HepG2 (cell line): ENCODE data around the gene TTF2. TPM values are rescaled to one million over a fixed set of nuclear protein-coding genes. Genes with fewer than 3 reads are reported as not detected.

Experiments used
- ADNP ChIP-seq: sonication (generic); formaldehyde crosslinking; IDR thresholded peaks from 2 replicates; pipeline ENCODE4 v1.4.0; 2020; ENCODE audit warnings: missing genetic modification reagents
- BORCS8-MEF2B ChIP-seq: sonication (generic); formaldehyde crosslinking; IDR thresholded peaks from 2 replicates; pipeline ENCODE4 v1.8.0; 2022; ENCODE audit warnings: mild to moderate bottlenecking, missing genetic modification reagents
- CREM ChIP-seq, 2 experiments: sonication (generic) in 1 of 2; formaldehyde crosslinking in 1 of 2; IDR thresholded peaks; 2 replicates each; pipeline versions ENCODE4 v1.4.0 to v1.6.1; 2016 to 2020; ENCODE audit warnings: antibody characterized with exemption in 1 of 2, mild to moderate bottlenecking in 1 of 2, missing genetic modification reagents in 1 of 2
- E2F1 ChIP-seq: sonication (generic); formaldehyde crosslinking; IDR thresholded peaks from 2 replicates; pipeline ENCODE4 v1.5.0; 2020; ENCODE audit warnings: missing genetic modification reagents
- GABPA ChIP-seq, 2 experiments: IDR thresholded peaks; 2 replicates each; pipeline ENCODE4 v1.6.1; 2011 to 2016; ENCODE audit warnings: low read depth in 2 of 2, low read length in 1 of 2, missing biosample characterization in 1 of 2, missing genetic modification characterization in 1 of 2
- GATAD2A ChIP-seq: IDR thresholded peaks from 2 replicates; pipeline ENCODE4 v1.6.1; 2016
- GTF3A ChIP-seq: sonication (generic); formaldehyde crosslinking; conservative IDR thresholded peaks from 2 replicates; pipeline ENCODE4 v1.4.0; 2020; ENCODE audit warnings: mild to moderate bottlenecking, missing genetic modification reagents
- MXD3 ChIP-seq: IDR thresholded peaks from 2 replicates; pipeline ENCODE4 v1.6.1; 2016; ENCODE audit warnings: mild to moderate bottlenecking, missing biosample characterization, missing genetic modification reagents
- PCBP1 ChIP-seq: fragments of 200-400 bp; formaldehyde crosslinking; IDR thresholded peaks from 2 replicates; pipeline ENCODE4 v1.6.1; 2017; ENCODE audit warnings: mild to moderate bottlenecking, low read depth, low read length, borderline replicate concordance
- SAP130 ChIP-seq: IDR thresholded peaks from 2 replicates; pipeline ENCODE4 v1.6.1; 2016; ENCODE audit warnings: low read depth
- TFDP2 ChIP-seq: sonication (generic); formaldehyde crosslinking; IDR thresholded peaks from 2 replicates; pipeline ENCODE4 v1.4.0; 2020; ENCODE audit warnings: missing genetic modification reagents
- ZFP1 ChIP-seq: IDR thresholded peaks from 2 replicates; pipeline ENCODE4 v1.6.1; 2016
- ZNF160 ChIP-seq: sonication (generic); formaldehyde crosslinking; IDR thresholded peaks from 2 replicates; pipeline ENCODE4 v1.8.0; 2022; ENCODE audit warnings: mild to moderate bottlenecking, inconsistent platforms, missing genetic modification reagents
- ZNF552 ChIP-seq: sonication (generic); formaldehyde crosslinking; IDR thresholded peaks from 2 replicates; pipeline ENCODE4 v1.9.0; 2022; ENCODE audit warnings: missing genetic modification reagents, mild to moderate bottlenecking, borderline replicate concordance
- ZSCAN25 ChIP-seq: sonication (generic); formaldehyde crosslinking; IDR thresholded peaks from 2 replicates; pipeline ENCODE4 v1.8.0; 2022; ENCODE audit warnings: mild to moderate bottlenecking, missing genetic modification reagents
- polyA plus RNA-seq, 8 experiments: library from polyadenylated mRNA; depleted of rRNA in 3 of 8; stranded (reverse) in 7 of 8; unstranded in 1 of 8; fragments of >200 nt; fragmentation: Illumina TruSeq in 4 of 8; extraction: Trizol in 4 of 8; gene quantifications; 2 replicates each; pipeline versions ENCODE4 v1.2.1 to v1.2.3, GENCODE V29; 2011 to 2016; ENCODE audit warnings: low read depth in 4 of 8, missing spikeins in 1 of 8, mixed read lengths in 1 of 8; ENCODE audit not compliant: insufficient read depth in 1 of 8
- total RNA-seq, 5 experiments: library from RNA; depleted of rRNA; stranded (reverse); fragments of >200 nt; fragmentation: Illumina TruSeq; extraction: Trizol; gene quantifications; 2 replicates each; pipeline ENCODE4 v1.2.3, GENCODE V29; 2016; ENCODE audit warnings: low read depth in 1 of 5
- TF ChIP-seq, protein P1 (sequence below): sonication (generic); formaldehyde crosslinking; IDR thresholded peaks from 2 replicates; pipeline ENCODE4 v1.4.0; 2020; ENCODE audit warnings: mild to moderate bottlenecking, missing genetic modification reagents
- TF ChIP-seq, protein P2 (sequence below): IDR thresholded peaks from 2 replicates; pipeline ENCODE4 v1.6.1; 2018; ENCODE audit warnings: missing genetic modification reagents, mild to moderate bottlenecking, missing compliant biosample characterization

TTF2 gene
- total and polyA plus RNA-seq, 2 of the 13 experiments (the other 11 are each of a cell fraction or from before 2014, with no cell fraction given): 12.8 to 48.9 TPM

DNA sequence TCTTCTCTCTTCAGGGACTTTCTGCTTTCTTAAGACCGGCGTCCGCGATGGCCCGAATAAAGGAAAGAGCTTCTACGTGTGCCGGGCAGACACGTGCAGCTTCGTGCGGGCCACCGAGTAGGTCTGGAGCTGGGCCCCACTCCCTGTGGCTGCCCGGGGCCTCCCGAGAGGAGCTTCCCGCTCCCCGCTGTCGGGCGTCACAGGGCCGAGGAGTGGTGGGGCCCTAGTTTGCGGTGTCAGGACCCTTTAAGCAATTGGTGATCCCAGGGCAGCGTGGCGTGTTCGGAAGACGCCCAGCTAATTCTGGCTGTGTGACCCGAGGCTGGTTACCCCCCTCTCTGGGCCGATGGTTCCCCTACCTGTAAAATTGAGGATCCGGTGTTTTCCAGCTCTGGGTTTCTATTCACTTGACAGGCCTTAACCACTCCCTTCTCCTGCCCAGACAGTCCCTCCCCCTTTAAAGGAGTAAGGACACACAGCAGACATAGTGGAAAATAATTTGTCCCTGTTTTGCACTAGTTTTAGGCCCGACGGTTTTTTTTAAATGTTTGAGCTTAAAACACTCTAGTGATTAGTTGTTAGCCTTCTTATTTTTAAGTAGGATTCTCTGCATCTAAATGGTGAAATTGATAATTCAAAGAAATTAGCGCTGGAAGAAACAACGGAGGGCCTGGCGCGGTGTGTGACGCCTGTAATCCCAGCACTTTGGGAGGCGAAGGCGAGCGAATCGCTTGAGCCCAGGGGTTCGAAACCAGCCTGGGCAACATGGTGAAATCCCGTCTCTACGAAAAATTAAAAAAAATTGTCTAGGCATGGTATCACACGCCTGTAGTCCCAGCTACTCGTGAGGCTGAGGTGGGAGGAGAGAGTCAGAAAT, 553 bp downstream of the TTF2 start (continued):
- TF ChIP-seq ZSCAN25 (CRISPR knock-in tag): no peak
- no peak for TF ChIP-seq ADNP
- no peak for TF ChIP-seq ZNF160 (CRISPR knock-in tag)
- TF ChIP-seq TFDP2 (CRISPR knock-in tag): no peak
- TF ChIP-seq, protein P1, sequence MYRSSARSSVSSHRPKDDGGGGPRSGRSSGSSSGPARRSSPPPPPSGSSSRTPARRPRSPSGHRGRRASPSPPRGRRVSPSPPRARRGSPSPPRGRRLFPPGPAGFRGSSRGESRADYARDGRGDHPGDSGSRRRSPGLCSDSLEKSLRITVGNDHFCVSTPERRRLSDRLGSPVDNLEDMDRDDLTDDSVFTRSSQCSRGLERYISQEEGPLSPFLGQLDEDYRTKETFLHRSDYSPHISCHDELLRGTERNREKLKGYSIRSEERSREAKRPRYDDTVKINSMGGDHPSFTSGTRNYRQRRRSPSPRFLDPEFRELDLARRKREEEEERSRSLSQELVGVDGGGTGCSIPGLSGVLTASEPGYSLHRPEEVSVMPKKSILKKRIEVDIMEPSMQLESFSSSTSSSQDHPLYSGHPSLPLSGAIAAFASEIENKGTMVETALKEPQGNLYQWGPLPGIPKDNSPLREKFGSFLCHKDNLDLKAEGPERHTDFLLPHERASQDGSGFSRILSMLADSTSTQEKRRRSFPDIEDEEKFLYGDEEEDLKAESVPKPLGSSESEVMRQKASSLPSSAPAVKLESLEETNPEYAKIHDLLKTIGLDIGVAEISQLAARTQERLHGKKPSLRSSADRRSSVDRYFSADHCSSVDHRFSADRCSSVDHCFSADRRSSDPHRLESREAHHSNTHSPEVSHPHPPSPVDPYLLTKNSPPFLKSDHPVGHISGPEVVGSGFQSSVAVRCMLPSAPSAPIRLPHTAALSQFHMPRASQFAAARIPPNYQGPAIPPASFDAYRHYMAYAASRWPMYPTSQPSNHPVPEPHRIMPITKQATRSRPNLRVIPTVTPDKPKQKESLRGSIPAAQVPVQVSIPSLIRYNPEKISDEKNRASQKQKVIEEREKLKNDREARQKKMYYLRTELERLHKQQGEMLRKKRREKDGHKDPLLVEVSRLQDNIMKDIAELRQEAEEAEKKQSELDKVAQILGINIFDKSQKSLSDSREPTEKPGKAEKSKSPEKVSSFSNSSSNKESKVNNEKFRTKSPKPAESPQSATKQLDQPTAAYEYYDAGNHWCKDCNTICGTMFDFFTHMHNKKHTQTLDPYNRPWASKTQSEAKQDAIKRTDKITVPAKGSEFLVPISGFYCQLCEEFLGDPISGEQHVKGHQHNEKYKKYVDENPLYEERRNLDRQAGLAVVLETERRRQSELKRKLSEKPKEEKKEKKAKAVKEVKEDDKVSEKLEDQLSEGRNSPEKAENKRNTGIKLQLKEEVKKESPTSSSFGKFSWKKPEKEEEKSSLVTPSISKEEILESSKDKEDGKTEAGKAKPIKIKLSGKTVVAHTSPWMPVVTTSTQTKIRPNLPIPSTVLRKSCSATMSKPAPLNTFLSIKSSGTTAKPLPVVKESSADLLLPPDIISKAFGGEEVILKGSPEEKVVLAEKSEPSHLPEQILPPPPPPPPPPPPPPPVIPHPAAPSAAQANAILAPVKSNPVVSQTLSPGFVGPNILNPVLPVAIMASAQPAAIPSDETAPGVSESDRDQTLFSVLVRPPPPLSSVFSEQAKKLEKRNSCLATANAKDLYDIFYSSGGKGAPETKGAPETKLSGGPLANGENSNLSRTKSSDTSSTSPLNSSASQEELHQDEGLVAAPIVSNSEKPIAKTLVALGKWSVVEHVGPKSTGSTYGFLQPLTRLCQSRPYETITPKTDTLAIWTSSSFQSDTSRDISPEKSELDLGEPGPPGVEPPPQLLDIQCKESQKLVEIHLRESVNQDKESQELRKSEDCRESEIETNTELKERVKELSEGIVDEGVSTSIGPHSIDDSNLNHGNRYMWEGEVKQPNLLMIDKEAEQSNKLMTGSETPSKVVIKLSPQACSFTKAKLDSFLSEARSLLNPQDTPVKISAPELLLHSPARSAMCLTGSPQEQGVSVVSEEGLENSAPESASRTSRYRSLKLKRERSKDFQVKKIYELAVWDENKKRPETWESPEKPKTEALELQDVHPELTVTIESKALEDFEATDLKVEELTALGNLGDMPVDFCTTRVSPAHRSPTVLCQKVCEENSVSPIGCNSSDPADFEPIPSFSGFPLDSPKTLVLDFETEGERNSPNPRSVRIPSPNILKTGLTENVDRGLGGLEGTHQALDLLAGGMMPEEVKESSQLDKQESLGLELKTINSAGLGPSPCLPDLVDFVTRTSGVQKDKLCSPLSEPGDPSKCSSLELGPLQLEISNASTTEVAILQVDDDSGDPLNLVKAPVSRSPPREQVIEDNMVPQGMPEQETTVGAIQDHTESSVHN: no peak
- no peak for TF ChIP-seq GATAD2A
- no peak for TF ChIP-seq E2F1 (CRISPR knock-in tag)
- no peak for TF ChIP-seq ZNF552 (CRISPR knock-in tag)
- TF ChIP-seq, protein P2, sequence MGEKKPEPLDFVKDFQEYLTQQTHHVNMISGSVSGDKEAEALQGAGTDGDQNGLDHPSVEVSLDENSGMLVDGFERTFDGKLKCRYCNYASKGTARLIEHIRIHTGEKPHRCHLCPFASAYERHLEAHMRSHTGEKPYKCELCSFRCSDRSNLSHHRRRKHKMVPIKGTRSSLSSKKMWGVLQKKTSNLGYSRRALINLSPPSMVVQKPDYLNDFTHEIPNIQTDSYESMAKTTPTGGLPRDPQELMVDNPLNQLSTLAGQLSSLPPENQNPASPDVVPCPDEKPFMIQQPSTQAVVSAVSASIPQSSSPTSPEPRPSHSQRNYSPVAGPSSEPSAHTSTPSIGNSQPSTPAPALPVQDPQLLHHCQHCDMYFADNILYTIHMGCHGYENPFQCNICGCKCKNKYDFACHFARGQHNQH: no peak
- no peak for TF ChIP-seq GABPA (IDR thresholded peaks at IDR 0.05; ENCODE audit: low read depth, low read length)
- TF ChIP-seq GABPA (CRISPR knock-in tag; IDR thresholded peaks at IDR 0.05; ENCODE audit: low read depth): no peak
- no peak for TF ChIP-seq SAP130 (CRISPR knock-in tag)
- TF ChIP-seq BORCS8-MEF2B (CRISPR knock-in tag): no peak
- no peak for TF ChIP-seq MXD3
- no peak for TF ChIP-seq CREM (IDR thresholded peaks at IDR 0.05)
- TF ChIP-seq CREM (CRISPR knock-in tag; IDR thresholded peaks at IDR 0.05): no peak
- TF ChIP-seq GTF3A (CRISPR knock-in tag): no peak
- peak; percentile 15; the same call in 1 of the 2 replicates for TF ChIP-seq PCBP1
- TF ChIP-seq ZFP1: no peak
